ENCODE measurements around the gene MARK3.

MARK3 gene

DNA sequence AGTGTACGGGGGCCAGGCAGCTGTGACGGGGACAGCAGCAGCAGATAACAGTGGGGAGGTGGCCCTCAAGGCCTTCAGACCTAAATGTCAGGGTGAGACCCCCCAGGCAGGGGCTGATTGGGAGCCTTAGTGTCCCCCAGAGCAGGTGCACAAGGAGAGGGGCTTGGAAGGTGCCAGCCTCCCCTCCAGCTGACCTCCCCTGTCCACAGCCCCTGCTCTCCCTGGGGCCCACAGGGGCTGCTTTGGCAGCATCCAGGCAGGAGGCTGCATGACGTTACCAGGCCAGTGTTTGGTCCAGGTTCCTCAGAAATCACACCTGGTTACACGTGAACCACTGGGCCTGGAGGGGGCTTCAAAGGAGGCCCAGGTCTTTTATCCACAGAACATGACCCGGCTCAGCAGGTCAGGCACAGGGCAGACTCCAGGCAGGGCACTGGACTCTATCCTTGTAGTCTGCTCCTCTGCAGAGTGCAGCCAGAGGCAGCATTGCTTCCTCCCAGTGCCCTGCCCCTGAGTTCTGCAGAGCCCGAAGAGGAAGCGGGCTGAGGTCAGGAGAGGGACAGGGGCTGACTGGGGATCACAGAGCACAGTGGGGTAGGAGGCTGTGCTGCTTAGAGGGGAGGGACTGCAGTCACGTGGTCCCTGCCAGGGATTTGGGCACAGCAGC lies 141.2 kb downstream of the MARK3 start:
- no peak for DNase-seq (ENCODE audit: low read depth)

GRCh38 chr14:103526914-103527248 lies 141.7 kb downstream of the MARK3 start:
- no peak for DNase-seq (ENCODE audit: low read depth)

- DNase-seq (ENCODE audit: low read depth), result peak; percentile 93
Observed at GRCh38 chr14:103527408-103528145, 142.4 kb downstream of the MARK3 start.

DNA sequence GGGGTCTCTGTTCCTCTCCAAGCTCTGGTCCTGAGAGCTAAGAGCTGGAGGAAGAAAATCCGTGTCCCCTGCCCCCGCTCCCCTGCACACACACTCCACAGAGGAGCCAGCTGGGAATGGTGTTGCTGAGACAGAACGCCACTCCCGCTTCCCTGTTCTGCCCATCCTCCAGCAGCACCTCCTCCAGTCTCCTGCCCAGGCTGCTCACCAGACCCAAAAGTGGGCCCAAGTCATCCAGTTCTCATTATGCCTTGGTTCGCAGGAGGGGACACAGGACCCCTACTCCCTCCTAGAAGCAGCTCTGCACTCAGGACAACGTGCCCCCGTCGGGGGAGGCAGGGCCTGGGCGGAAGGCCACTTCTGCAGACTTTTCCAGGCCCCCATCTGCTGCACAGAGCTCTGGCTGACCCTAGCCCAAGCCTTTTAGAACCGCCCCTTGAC lies 143.0 kb downstream of the MARK3 start:
- DNase-seq (ENCODE audit: low read depth), result no peak

- peak; percentile 96 for DNase-seq (ENCODE audit: low read depth)
Observed at GRCh38 chr14:103528587-103529382, 143.6 kb downstream of the MARK3 start, which contains the start of gene TRMT61A. TRMT61A (plus strand) TSS chr14:103529196; CDS start chr14:103529979, 783 bp downstream.

- DNase-seq (ENCODE audit: low read depth), result no peak
Observed at GRCh38 chr14:103529383-103530365, 144.5 kb downstream of the MARK3 start.

GRCh38 chr14:103530390-103530789 lies 145.2 kb downstream of the MARK3 start:
- DNase-seq (ENCODE audit: low read depth), result peak; percentile 55

GRCh38 chr14:103530831-103531230 lies 145.6 kb downstream of the MARK3 start:
- DNase-seq (ENCODE audit: low read depth), result no peak

GRCh38 chr14:103531421-103532215 lies 146.4 kb downstream of the MARK3 start:
- DNase-seq (ENCODE audit: low read depth), result no peak

GRCh38 chr14:103532216-103533136 lies 147.3 kb downstream of the MARK3 start:
- no peak for DNase-seq (ENCODE audit: low read depth)

- DNase-seq (ENCODE audit: low read depth), result no peak
Observed at GRCh38 chr14:103533137-103533998, 148.2 kb downstream of the MARK3 start.

GRCh38 chr14:103533999-103534575 lies 148.9 kb downstream of the MARK3 start:
- DNase-seq (ENCODE audit: low read depth), result no peak

- DNase-seq (ENCODE audit: low read depth), result no peak
Observed at GRCh38 chr14:103534576-103535061, 149.4 kb downstream of the MARK3 start.

DNA sequence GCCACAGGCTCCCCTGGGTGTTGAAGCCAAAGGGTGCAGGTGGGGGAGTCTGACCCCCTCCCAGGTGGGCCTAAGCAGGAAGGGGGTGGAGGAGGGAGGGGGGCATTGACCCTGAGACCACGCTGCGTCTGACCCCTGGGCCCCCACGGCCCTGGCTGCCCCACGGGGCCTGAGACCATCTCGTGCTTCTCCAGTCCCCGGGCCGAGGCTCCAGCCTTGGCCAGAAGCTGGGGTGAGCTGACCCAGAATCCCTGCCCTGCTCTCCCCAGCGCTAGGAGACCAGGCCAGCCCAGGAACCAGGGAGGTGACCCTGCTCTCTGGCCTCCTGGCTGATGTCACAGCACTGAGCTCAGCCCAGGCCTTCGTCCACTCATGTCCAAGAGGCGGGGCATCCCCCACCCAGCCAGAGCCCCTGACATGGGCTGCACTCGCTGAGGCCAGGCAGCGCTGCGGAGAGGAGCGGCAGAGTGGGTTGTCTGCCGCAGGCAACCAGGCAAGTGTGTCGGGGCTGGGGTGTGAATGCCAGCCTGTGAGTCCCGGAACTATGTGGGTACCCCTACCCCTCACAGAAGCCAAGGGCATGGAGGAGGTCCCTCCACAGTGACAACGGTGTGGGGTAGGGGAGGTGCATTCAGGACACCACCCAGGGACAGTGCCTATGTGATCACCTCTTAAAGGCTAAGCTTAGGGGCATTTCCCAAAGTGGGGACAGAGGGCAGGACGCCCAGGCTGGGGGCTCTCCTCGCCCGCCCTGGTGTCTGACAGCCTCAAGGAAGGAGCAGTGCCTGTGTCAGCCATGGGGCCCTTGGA lies 150.1 kb downstream of the MARK3 start:
- no peak for DNase-seq (ENCODE audit: low read depth)

- DNase-seq (ENCODE audit: low read depth), result no peak
Observed at GRCh38 chr14:103535891-103536565, 150.8 kb downstream of the MARK3 start.

DNA sequence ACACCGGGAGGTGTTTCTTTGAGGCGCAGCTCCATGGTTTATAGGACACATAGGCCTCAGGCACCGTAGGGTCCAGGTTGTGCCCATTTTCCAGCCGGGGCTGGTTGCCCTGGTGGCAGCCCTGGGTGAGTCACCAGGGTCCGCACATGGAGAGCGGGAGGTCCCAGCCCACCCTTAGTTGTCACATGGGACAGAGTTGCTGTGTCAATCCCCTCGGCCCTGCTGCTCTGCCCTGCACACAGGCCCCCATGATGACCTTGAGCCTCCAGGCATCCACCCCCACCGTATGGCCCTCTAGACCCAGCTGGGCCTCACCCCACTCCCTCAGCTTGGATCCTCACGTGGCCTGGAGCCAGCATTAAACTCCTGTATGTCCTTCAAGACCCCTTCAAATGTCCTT lies 151.5 kb downstream of the MARK3 start:
- no peak for DNase-seq (ENCODE audit: low read depth)

Data from ELR (cell line).